HUES48 (cell line): ENCODE results near the gene BMERB1.

Experiments
- H3K27ac ChIP-seq: one replicate; pipeline ENCODE4 v1.7.0; 2013; ENCODE audit warnings: low read depth, low read length, inconsistent platforms
- H3K27me3 ChIP-seq: 2 replicates; pipeline ENCODE4 v1.6.1; 2013; ENCODE audit warnings: mild to moderate bottlenecking, low read length; ENCODE audit not compliant: control insufficient read depth, insufficient read depth
- H3K36me3 ChIP-seq: 2 replicates; pipeline ENCODE4 v1.6.1; 2013; ENCODE audit warnings: low read length; ENCODE audit not compliant: control insufficient read depth, insufficient read depth
- H3K4me1 ChIP-seq: 2 replicates; pipeline ENCODE4 v1.6.1; 2013; ENCODE audit warnings: mild to moderate bottlenecking, low read length; ENCODE audit not compliant: control insufficient read depth, insufficient read depth
- H3K4me3 ChIP-seq: 2 replicates; pipeline ENCODE4 v1.5.1; 2013; ENCODE audit warnings: mild to moderate bottlenecking, low read depth, low read length
- H3K9ac ChIP-seq: 2 replicates; pipeline ENCODE4 v1.6.1; 2013; ENCODE audit warnings: mild to moderate bottlenecking, low read depth, low read length, moderate library complexity
- H3K9me3 ChIP-seq: 2 replicates; pipeline ENCODE4 v1.6.1; 2013; ENCODE audit warnings: low read length; ENCODE audit not compliant: control insufficient read depth, insufficient read depth

BMERB1 gene

GRCh38 chr16:15620611-15621195 lies 186.3 kb downstream of the BMERB1 start:
- Histone ChIP-seq H3K4me1 (no peaks in the 10 kb centered on the region), H3K9ac (no peak overlapping the region), H3K27me3 (no peaks in the 10 kb centered on the region), H3K27ac (no peak overlapping the region), H3K36me3 (peaks cover 94% of the 10 kb centered on the region), H3K9me3 (no peaks in the 10 kb centered on the region), H3K4me3 (no peak overlapping the region)

GRCh38 chr16:15621456-15621855 lies 187.1 kb downstream of the BMERB1 start:
- no peak overlapping the region for H3K9ac ChIP-seq

GRCh38 chr16:15621889-15622288 lies 187.5 kb downstream of the BMERB1 start:
- Histone ChIP-seq H3K9me3 (no peaks in the 10 kb centered on the region), H3K4me1 (no peaks in the 10 kb centered on the region), H3K4me3 (no peak overlapping the region), H3K27ac (no peak overlapping the region), H3K27me3 (no peaks in the 10 kb centered on the region), H3K9ac (no peak overlapping the region), H3K36me3 (peaks cover 88% of the 10 kb centered on the region)

More at GRCh38 chr16:15621456-15621855, 187.1 kb downstream of the BMERB1 start:
- Histone ChIP-seq H3K27me3 (no peaks in the 10 kb centered on the region), H3K4me3 (no peak overlapping the region), H3K4me1 (no peaks in the 10 kb centered on the region), H3K9me3 (no peaks in the 10 kb centered on the region), H3K36me3 (peaks cover 92% of the 10 kb centered on the region), H3K27ac (no peak overlapping the region)

GRCh38 chr16:15631730-15632409 lies 197.5 kb downstream of the BMERB1 start:
- Histone ChIP-seq H3K9ac (no peak overlapping the region), H3K9me3 (no peaks in the 10 kb centered on the region)

GRCh38 chr16:15635926-15636325 lies 201.5 kb downstream of the BMERB1 start:
- Histone ChIP-seq H3K27me3 (no peaks in the 10 kb centered on the region), H3K4me1 (no peaks in the 10 kb centered on the region), H3K36me3 (peaks cover 78% of the 10 kb centered on the region), H3K4me3 (no peak overlapping the region), H3K9me3 (no peaks in the 10 kb centered on the region), H3K9ac (no peak overlapping the region), H3K27ac (no peak overlapping the region)

More at GRCh38 chr16:15631730-15632409, 197.5 kb downstream of the BMERB1 start:
- Histone ChIP-seq H3K4me1 (no peaks in the 10 kb centered on the region), H3K27ac (no peak overlapping the region), H3K36me3 (peaks cover 72% of the 10 kb centered on the region), H3K27me3 (no peaks in the 10 kb centered on the region), H3K4me3 (no peak overlapping the region)

- no peak overlapping the region for H3K27ac ChIP-seq
- no peaks in the 10 kb centered on the region for H3K9me3 ChIP-seq
- no peaks in the 10 kb centered on the region for H3K27me3 ChIP-seq
- peaks cover 74% of the 10 kb centered on the region for H3K36me3 ChIP-seq
- no peak overlapping the region for H3K4me3 ChIP-seq
- H3K4me1 ChIP-seq, result 0 out of 2 replicates have a peak, but pooled peaks cover under 1% of the 10 kb centered on the region
- H3K9ac ChIP-seq, result no peak overlapping the region
These were observed 202.0 kb downstream of the BMERB1 start for GRCh38 chr16:15636392-15636873.
